Body of pancreas (tissue), 4 donors: Measurements from ENCODE around the gene IGSF3. TPM values are rescaled to one million over a fixed set of nuclear protein-coding genes. Genes with fewer than 3 reads are reported as not detected.

Experiments used
- ATAC-seq: fragments of 150-250 bp; one replicate; pipeline ENCODE4 v1.9.1; 2016
- DNase-seq, 4 donors: peaks; one replicate each; pipeline ENCODE4 v3.0.0-alpha.2; 2019
- H3K27ac ChIP-seq, 4 donors: fragments of 200-600 bp; sonication (generic); 1 replicate in 3 of 4; 2 replicates in 1 of 4; pipeline versions ENCODE4 v1.5.1 to v1.6.1; 2016 to 2019; ENCODE audit warnings: mild to moderate bottlenecking in 1 of 4, mixed read lengths in 1 of 4, moderate library complexity in 1 of 4
- H3K27me3 ChIP-seq, 2 donors: fragments of 200-600 bp; sonication (generic); one replicate each; pipeline ENCODE4 v1.6.0; 2016; ENCODE audit warnings: mild to moderate bottlenecking in 1 of 2
- H3K36me3 ChIP-seq, 2 donors: fragments of 200-600 bp; sonication (generic); replicated peaks in 1 of 2; 2 replicates each; pipeline ENCODE4 v1.5.1; 2016; ENCODE audit warnings: low read depth in 2 of 2; ENCODE audit not compliant: insufficient read depth in 1 of 2
- H3K4me1 ChIP-seq: fragments of 200-600 bp; sonication (generic); one replicate; pipeline ENCODE4 v1.6.0; 2016
- H3K4me3 ChIP-seq, 2 donors: fragments of 200-600 bp; sonication (generic); 1 replicate in 1 of 2; 2 replicates in 1 of 2; pipeline ENCODE4 v1.5.1; 2016 to 2019
- H3K9me3 ChIP-seq, 3 donors: fragments of 200-600 bp; sonication (generic); 1 replicate in 2 of 3; 2 replicates in 1 of 3; pipeline ENCODE4 v1.5.1; 2016
- CTCF ChIP-seq, 7 experiments: fragments of 450-650 bp in 4 of 7; fragments of 200-600 bp in 3 of 7; sonication (generic) in 3 of 7; IDR thresholded peaks; one replicate each; pipeline ENCODE4 v1.5.1; 2016 to 2019; ENCODE audit warnings: antibody characterized with exemption in 7 of 7
- POLR2A ChIP-seq, 3 donors: fragments of 450-650 bp; IDR thresholded peaks; one replicate each; pipeline ENCODE4 v1.6.1; 2016; ENCODE audit warnings: antibody characterized with exemption in 3 of 3, mild to moderate bottlenecking in 2 of 3
- WGBS, 2 donors: methylation state at CpG; one replicate each; pipeline ENCODE4 v1.1.5; 2017; 5-methylcytosine and 5-hydroxymethylcytosine counted together
- intact Hi-C: fragments of 100-400 bp; cut with DNase I; formaldehyde crosslinking; loops from one replicate; pipeline ENCODE4 v1.15.1; 2023
- total RNA-seq, 2 donors: library from RNA; depleted of rRNA; stranded (reverse); fragments of >200 nt; gene quantifications; one replicate each; pipeline ENCODE4 v1.1.0, GENCODE V29; 2016

IGSF3 gene
- total RNA-seq, 2 donors from 2014 or later = 4.6 to 5.2 TPM

- no peaks in the 10 kb centered on the region for H3K9me3 ChIP-seq
- DNase-seq (no peak), ATAC-seq (peak; percentile 13)
- WGBS, 2 donors = 47 to 53% methylated on average over 7 of the region's 7 CpGs
- TF ChIP-seq CTCF (IDR thresholded peaks at IDR 0.05) (no peak), POLR2A (IDR thresholded peaks at IDR 0.05) (no peak)
- intact Hi-C loops = no loop called here
- H3K27me3 ChIP-seq = peaks cover 0 to 6% of the 10 kb centered on the region in 2 donors
- no peak overlapping the region for H3K27ac ChIP-seq
- H3K4me3 ChIP-seq = no peak overlapping the region
- H3K4me1 ChIP-seq = peaks cover 13% of the 10 kb centered on the region
- no peaks in the 10 kb centered on the region for H3K36me3 ChIP-seq
Measured at GRCh38 chr1:116580446-116581322, 86.8 kb downstream of the IGSF3 start.

GRCh38 chr1:116579259-116579875 is 88.2 kb downstream of the IGSF3 start:
- intact Hi-C loops = loop anchor here (10.0 kb wide), 1 partner anchor 95 kb away; no protein-coding TSS in a partner anchor
- no peaks in the 10 kb centered on the region for H3K36me3 ChIP-seq
- no peak overlapping the region for H3K27ac ChIP-seq
- DNase-seq (no peak), ATAC-seq (no peak)
- TF ChIP-seq CTCF (IDR thresholded peaks at IDR 0.05) = no peak
- no peak for TF ChIP-seq POLR2A (IDR thresholded peaks at IDR 0.05)
- peaks cover 13% of the 10 kb centered on the region for H3K4me1 ChIP-seq
- WGBS, 2 donors = 80 to 84% methylated on average over 21 of the region's 21 CpGs
- H3K4me3 ChIP-seq = no peak overlapping the region
- H3K9me3 ChIP-seq = no peaks in the 10 kb centered on the region
- peaks cover 0 to 6% of the 10 kb centered on the region in 2 donors for H3K27me3 ChIP-seq

- intact Hi-C loops = loop anchor here (10.0 kb wide), 1 partner anchor 96 kb away; no protein-coding TSS in a partner anchor
- Histone ChIP-seq H3K27me3 (peaks cover 0 to 6% of the 10 kb centered on the region in 2 donors), H3K27ac (no peak overlapping the region), H3K4me3 (no peak overlapping the region), H3K36me3 (no peaks in the 10 kb centered on the region), H3K4me1 (peaks cover 13% of the 10 kb centered on the region), H3K9me3 (no peaks in the 10 kb centered on the region)
- ATAC-seq = no peak
- DNase-seq = no peak
- TF ChIP-seq POLR2A (IDR thresholded peaks at IDR 0.05) (no peak), CTCF (IDR thresholded peaks at IDR 0.05) (no peak)
- 75 to 76% methylated on average over 1 of the region's 1 CpG for WGBS, 2 donors
Measured at GRCh38 chr1:116578581-116578980, 89.0 kb downstream of the IGSF3 start.

- no peak for ATAC-seq
- intact Hi-C loops = loop anchor here (10.0 kb wide), 1 partner anchor 97 kb away; no protein-coding TSS in a partner anchor
- H3K36me3 ChIP-seq = no peaks in the 10 kb centered on the region
Measured at GRCh38 chr1:116577759-116578314, 89.7 kb downstream of the IGSF3 start.

More at GRCh38 chr1:116577759-116578314, 89.7 kb downstream of the IGSF3 start:
- DNase-seq = no peak
- Histone ChIP-seq H3K4me1 (peaks cover 13% of the 10 kb centered on the region), H3K4me3 (no peak overlapping the region), H3K27me3 (peaks cover 0 to 6% of the 10 kb centered on the region in 2 donors), H3K9me3 (no peaks in the 10 kb centered on the region), H3K27ac (no peak overlapping the region)
- TF ChIP-seq POLR2A (IDR thresholded peaks at IDR 0.05) = no peak
- TF ChIP-seq CTCF (IDR thresholded peaks at IDR 0.05) = no peak
- 48 to 71% methylated on average over 4 to 5 of the region's 5 CpGs for WGBS, 2 donors
